HK-2 (cell line): Measurements from ENCODE around the gene SAMD4A.

Experiments
- DNase-seq: peaks from one replicate; pipeline ENCODE4 v3.0.0-alpha.2; 2018; ENCODE audit not compliant: unreplicated experiment

SAMD4A gene

DNA sequence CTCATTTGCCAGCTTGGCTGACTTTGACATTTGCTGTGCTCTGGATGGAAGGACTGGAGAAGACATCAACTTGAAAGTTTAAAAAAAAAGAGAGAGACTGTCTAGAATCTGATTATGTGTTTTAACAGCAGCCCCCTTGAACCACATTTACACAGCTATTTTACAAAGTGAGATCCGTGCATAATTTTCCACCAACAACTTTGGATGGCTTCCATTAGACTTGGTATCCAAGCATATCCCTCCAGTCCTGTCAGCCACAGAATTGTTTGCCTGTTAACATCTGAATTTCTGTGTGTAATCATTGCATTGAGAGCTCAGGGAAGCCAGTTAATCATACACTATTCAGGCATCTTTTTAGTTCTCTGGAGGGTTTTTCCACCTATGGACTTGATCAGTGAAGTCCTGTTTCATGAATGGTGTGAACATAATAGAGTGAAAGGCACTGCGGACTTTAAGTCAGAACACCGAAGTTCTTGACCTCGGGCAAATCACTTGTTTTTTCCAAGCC lies 93.7 kb downstream of the SAMD4A start:
- DNase-seq: no peak

DNA sequence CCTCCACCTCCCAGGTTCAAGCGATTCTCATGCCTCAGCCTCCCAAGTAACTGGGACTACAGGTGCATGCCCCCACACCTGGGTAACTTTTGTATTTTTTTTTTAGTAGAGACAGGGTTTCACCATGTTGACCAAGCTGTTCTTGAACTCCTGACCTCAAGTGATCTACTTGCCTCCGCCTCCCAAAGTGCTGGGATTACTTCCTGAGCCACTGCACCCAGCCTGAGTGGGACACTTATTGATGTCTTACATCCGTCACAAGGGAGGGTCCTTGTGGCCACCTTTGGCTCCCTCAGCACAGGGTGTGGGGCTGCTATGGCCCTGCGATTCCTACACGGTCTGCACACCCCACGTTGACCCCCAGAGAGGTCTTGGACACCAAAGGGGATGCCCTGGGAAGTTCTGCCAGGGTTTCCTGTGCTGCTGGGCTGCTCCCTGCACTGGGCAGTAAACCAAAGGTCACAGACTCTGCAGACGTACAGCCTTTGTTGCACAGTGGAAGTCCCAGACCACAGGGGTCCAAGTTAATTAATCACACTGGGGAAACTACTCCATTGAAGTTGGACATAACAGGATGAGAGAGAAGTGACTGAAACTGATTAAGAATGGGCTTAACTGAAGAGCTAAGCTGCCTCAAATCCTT lies 95.7 kb downstream of the SAMD4A start:
- no peak for DNase-seq

- no peak for DNase-seq
Measured at GRCh38 chr14:54664961-54665360, 98.0 kb downstream of the SAMD4A start.

GRCh38 chr14:54665946-54666345 lies 99.0 kb downstream of the SAMD4A start:
- no peak for DNase-seq

DNA sequence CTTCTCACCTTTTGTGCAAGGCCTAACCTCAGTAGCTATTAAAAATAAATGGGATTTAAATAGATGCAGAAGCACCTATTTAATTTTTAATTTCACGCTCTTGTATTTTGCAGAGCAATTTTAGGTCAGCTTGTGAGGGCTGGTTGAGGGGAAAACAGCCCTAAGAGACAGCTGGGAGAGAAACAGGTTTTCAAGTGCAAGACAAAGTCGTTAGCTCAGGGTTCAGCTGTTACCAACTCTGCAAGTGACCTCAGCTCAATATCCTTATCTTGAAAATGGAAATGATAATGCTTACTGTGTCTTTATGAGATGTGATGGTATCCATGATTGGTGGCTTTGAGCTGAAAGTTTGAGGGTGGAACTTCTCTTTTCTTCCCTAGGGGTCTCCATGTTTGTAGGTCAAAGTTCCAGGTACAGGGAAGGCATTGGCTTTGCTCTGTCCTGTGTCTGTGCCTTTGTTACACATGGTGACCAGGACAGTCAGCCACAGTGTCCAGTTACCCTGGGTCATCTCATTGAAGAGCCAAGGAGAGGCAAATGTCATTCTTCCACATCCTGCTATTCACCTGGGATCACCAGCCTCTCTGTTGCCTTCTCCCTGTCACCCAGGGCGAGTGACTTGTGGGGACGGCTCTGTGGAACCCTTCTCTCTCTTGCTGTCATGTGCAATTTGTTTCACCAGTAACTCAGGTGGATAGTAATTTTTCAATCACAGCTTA lies 100.3 kb downstream of the SAMD4A start:
- no peak for DNase-seq

DNA sequence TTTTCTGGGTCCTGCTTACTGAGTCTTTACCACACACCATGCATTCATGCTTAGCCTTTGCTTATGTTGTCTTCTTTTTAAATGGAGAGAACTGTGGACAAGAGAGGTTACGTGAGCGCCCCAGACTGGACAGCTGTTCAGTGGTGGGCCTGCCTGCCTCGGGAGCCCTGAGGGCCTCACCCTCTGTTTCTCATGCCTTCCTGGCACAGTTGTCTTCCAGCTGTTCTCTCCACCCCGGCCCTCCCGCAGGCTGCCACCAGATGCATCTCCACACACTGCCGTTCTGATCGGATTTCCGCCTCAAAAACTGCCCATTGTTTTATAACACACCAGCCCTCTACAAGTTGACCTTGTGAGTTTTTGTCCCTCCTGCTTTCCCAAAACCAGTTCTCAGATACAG lies 100.8 kb downstream of the SAMD4A start:
- no peak for DNase-seq

DNA sequence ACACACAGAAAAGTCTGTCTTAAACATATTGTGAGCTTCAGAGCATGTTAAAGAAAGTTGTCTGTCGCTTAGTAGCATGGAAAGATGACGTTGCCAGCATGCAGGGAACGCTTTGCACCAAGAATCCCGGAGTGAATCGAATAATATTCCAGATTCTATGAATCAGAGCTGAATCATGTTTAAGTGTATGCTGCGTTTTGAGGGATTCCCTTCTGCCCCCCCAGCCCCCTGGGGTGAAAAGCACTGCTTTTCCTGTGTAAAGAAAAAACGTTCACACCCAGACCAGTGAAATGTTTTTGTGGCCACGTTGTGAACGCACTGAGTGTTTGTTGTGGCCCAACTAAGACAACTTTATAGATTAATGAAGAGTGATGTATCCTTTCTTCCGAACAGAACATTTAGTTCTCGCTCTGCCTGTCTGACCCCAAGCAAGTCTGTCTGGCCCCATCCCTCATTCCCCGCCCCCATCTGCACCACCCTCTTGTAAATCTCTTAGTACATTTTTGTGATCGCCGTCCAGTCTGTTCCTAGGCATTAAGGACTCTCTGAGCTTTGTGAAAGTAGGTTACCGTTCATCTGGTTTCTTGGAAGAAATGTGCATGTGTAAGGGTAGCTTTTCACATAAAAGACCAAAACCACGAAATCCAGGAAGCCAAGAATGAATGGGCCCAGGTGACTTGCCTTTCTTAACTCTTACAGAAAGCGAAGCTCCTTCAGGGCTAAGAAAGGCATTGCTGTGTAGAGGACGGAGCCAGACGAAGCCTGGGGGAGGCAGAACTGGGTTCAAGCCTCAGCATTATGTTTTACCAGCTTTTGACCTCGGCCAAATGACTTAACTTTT lies 103.0 kb downstream of the SAMD4A start:
- DNase-seq: no peak

DNA sequence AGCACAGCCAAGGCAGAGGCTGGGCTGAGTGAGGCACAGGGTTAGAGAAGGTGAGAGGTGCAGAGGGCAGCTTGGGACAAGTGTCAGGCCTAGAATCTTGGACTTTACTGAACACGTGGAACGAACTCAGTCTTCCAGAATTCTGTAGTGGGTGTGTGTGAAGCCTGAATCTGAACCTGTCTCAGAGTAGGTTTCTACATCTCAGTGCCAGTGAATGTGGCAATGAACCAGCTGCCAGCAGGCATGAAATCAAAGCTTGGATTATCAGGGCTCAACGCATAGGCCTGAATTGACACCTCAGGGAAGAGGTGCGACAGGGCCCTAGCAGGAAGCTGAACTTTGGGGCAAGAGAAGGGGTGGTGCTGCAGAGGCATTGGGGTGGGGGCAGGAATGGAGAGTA lies 104.6 kb downstream of the SAMD4A start:
- no peak for DNase-seq

DNA sequence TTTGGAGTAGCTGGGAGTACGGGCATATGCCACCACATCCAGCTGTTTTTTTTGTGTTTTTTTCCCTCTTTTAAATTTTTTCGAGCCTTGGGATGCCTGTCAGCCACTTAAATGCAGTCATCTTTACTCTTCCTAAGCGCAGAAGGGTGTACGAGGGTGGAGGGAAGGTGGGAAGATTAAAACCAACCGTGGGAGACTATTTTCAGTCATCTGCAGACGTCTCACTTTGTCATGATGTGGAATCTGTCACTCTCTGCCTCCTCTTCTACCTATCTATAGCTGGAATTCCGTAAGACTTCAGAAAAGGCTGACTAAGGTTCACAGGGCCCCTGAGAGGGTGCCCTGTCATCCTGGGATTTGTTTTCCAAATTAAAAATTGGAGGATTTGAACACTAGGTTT lies 105.3 kb downstream of the SAMD4A start:
- DNase-seq: no peak

GRCh38 chr14:54672688-54673087 lies 105.8 kb downstream of the SAMD4A start:
- DNase-seq: no peak

DNA sequence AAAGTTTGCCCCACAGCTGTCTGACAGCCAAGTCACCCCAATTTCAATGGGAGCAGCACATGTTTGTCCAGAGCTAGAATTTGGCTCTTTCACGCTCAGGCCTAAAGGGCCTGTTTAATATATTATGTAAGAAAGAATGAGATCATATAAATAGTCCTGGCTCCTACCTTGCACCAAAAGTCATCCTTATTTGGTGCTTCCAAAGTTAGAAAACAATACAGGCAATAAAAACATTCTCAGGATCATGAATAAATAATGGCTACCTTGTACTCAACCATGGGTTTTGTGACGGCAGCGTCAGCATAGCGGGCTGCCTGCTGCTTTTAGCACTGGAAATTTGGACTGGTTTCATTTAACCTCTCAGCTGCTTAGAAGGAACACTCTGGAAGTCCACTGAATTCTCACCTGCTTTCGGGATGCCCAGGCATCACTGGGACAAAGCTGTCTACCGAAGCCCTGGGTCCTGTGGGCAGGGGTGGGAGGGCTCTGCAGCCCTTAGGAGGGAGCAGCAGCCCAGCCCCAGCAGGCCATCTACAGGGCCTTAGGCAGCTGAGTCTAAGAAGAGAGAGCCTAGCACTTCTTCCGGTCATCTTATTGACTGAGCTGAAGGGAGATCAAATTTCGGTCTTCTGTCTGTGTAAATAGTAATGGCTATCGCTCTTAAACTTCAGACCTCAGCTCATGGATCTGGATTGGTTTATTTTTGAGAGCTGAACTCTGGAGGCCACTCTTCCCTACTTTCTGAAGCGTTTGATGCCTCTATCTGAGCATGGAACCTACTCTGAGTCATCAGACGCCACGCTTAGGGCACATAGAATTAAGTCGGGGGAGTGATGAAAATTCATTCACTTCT lies 106.5 kb downstream of the SAMD4A start:
- no peak for DNase-seq

GRCh38 chr14:54674046-54674741 lies 107.3 kb downstream of the SAMD4A start:
- no peak for DNase-seq

DNA sequence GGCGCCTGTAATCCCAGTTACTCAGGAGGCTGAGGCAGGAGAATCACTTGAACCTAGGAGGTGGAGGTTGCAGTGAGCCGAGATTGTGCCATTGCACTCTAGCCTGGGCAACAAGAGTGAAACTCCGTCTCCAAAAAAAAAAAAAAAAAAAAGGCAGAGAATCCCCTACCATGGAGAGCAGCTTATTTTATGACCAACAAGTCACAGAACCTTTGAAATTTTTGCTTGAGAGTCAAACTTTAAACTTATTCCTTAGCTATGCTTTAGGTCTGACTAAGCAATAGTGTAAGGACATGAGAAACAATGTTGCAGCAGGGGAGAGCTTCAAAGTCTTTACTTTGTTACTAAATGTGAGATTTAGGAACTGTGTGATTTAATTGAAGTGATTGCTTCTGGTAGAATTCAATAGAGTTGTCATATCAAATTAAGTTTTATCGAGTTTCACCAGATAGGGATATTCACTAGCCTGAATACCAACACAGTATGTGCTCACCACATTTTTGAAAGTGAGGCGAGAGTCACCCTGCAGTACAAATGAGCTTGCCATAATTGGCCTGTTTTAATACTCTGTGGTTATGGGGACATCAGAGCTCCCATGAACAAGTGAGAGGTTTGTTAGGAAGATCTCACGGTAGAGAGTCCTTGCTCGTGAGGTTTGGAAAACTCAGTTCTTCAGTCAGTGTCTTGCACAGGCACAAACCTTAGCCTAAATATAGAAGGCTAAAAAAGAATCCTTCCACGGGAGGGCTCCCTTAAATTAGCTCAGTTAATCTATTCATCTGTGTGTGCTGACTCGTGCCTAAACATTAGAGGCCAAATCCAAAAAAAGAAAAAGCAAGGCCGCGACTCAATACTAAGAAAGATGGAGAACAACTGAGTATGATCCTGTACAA lies 108.6 kb downstream of the SAMD4A start:
- no peak for DNase-seq

GRCh38 chr14:54676812-54677708 lies 110.1 kb downstream of the SAMD4A start:
- peak; percentile 56 for DNase-seq

DNA sequence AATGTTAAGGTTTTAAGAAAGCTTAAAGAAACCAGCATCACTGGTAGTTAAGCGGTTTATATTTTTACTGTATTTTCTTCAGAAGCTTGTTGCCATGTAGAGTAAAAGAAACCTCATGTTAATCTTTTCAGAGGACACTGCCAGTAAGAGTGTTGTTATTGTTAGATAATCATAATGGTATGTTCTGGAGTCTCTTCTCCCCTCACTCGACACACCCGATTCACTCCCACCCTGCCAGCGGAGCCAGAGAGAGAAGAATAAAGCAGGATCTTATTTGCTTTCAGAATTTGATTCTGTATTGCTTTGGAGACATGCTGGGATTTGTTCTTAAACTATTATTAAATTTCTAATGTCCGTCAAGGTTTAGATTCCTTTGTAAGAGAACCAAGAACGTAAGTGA lies 113.7 kb downstream of the SAMD4A start:
- DNase-seq: no peak

- DNase-seq: no peak
Measured at GRCh38 chr14:54681811-54682261, 114.9 kb downstream of the SAMD4A start.

DNA sequence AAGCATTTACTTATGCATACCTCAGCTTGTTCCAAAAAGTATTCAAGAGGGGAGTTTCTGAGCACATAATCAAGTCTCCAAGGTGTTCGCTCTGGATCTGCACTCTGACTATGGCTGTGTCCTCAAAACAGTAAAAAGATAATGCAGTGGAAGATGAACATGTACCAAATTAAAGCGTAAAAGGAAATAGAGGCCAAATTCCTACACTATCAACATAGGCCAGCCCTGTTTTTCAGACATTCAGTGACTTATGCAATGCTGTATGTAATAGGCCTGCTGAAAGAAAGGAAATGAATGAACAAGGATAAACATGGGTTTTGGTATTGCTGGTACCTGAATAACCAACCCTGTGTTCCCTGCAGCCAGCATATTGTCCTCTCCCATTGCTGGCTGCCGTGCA lies 115.7 kb downstream of the SAMD4A start:
- no peak for DNase-seq

DNA sequence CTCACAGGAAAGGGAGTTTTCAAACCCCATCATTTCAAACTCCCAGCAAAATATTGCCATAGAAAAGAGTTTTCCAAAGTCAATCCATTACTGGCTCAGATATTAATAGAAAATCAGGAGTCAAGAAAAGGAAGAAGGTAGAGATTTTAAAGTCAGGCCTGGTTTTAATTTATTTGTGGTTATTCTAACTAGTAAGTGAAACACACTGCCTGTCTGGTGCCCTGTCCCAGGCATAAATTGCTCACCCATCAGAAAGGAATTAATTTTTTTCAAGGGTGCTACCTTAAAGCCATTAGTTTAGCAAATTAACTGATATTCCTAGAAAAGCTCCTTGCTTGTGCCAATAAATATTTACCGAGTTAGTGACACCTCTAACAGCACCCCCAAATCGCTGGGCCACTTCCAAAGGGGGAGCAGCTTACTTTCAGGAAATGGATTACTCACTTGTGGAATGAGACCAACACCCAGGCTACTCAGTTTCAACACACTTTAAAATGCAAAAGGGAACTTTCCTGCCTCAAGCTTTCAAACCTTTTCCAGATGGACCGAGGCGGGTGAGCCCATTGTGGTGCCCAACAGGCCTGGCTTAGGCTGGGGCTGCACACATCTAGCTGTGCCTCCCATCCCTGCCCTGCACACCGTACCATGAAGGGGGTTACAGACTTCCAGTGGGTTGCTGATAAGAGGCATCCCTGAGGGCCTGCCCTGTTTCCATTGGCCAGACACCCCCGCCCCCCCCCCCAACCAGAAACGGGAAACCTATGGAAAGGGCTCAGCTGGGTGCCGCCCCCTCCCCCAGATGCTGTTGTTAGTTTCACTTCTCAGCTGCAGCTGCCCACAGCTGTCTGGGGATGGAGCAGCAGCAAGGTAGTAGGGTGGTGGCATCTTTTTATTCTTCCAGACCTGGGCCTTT lies 117.2 kb downstream of the SAMD4A start:
- no peak for DNase-seq
